Ishikawa (cell line): ENCODE measurements around the gene PLCH1.

ENCODE experiments used
- CEBPB ChIP-seq: IDR thresholded peaks from 2 replicates; pipeline ENCODE4 v1.6.1; 2012
- CREB1 ChIP-seq: IDR thresholded peaks from 2 replicates; pipeline ENCODE4 v1.6.1; 2012; ENCODE audit warnings: low read depth
- EGR1 ChIP-seq: IDR thresholded peaks from 2 replicates; pipeline ENCODE4 v1.6.1; 2012
- EP300 ChIP-seq: IDR thresholded peaks from 2 replicates; pipeline ENCODE4 v1.6.1; 2012; ENCODE audit warnings: borderline replicate concordance
- FOXM1 ChIP-seq: IDR thresholded peaks from 2 replicates; pipeline ENCODE4 v1.6.1; 2012; ENCODE audit warnings: low read depth, borderline replicate concordance
- NFIC ChIP-seq: IDR thresholded peaks from 2 replicates; pipeline ENCODE4 v1.6.1; 2012
- RAD21 ChIP-seq: IDR thresholded peaks from 2 replicates; pipeline ENCODE4 v1.6.1; 2012; ENCODE audit warnings: low read depth
- TAF1 ChIP-seq: IDR thresholded peaks from 2 replicates; pipeline ENCODE4 v1.6.1; 2012; ENCODE audit warnings: low read depth, mild to moderate bottlenecking
- TCF12 ChIP-seq: IDR thresholded peaks from 2 replicates; pipeline ENCODE4 v1.6.1; 2012; ENCODE audit warnings: low read depth
- TEAD4 ChIP-seq: IDR thresholded peaks from 2 replicates; pipeline ENCODE4 v1.6.1; 2012
- YY1 ChIP-seq: IDR thresholded peaks from 2 replicates; pipeline ENCODE4 v1.6.1; 2012; ENCODE audit warnings: low read depth
- ZBTB7A ChIP-seq: IDR thresholded peaks from 2 replicates; pipeline ENCODE4 v1.6.1; 2012; ENCODE audit warnings: low read depth
- TF ChIP-seq, protein P1 (sequence below): IDR thresholded peaks from 2 replicates; pipeline ENCODE4 v1.6.1; 2012; ENCODE audit warnings: low read depth, mild to moderate bottlenecking
- TF ChIP-seq, protein P2 (sequence below): IDR thresholded peaks from 2 replicates; pipeline ENCODE4 v1.6.1; 2012
- TF ChIP-seq, protein P3 (sequence below): IDR thresholded peaks from 2 replicates; pipeline ENCODE4 v1.6.1; 2012

Gene PLCH1

DNA sequence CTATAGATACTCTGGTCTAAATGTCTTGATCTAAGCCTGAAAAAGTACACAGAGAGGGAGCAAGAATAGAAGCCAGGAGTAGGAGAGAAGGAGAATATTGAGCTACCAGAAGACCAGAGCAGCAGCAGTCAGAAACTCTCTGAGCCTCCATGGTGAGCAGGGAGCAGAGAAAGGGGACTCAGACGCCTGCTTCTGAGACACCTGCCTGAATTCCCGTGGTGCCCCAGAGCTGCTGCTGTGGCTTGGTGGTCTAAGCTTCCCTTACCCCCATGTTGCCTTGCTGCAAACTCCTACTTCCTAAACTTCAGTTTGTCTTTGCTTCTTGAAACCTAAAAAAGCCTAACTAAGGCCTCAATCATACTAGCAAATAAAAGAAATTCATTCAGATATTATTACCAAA lies 356.5 kb downstream of the PLCH1 start:
- TF ChIP-seq, protein P1, sequence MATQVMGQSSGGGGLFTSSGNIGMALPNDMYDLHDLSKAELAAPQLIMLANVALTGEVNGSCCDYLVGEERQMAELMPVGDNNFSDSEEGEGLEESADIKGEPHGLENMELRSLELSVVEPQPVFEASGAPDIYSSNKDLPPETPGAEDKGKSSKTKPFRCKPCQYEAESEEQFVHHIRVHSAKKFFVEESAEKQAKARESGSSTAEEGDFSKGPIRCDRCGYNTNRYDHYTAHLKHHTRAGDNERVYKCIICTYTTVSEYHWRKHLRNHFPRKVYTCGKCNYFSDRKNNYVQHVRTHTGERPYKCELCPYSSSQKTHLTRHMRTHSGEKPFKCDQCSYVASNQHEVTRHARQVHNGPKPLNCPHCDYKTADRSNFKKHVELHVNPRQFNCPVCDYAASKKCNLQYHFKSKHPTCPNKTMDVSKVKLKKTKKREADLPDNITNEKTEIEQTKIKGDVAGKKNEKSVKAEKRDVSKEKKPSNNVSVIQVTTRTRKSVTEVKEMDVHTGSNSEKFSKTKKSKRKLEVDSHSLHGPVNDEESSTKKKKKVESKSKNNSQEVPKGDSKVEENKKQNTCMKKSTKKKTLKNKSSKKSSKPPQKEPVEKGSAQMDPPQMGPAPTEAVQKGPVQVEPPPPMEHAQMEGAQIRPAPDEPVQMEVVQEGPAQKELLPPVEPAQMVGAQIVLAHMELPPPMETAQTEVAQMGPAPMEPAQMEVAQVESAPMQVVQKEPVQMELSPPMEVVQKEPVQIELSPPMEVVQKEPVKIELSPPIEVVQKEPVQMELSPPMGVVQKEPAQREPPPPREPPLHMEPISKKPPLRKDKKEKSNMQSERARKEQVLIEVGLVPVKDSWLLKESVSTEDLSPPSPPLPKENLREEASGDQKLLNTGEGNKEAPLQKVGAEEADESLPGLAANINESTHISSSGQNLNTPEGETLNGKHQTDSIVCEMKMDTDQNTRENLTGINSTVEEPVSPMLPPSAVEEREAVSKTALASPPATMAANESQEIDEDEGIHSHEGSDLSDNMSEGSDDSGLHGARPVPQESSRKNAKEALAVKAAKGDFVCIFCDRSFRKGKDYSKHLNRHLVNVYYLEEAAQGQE: no peak
- TF ChIP-seq, protein P2, sequence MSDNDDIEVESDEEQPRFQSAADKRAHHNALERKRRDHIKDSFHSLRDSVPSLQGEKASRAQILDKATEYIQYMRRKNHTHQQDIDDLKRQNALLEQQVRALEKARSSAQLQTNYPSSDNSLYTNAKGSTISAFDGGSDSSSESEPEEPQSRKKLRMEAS: no peak
- TF ChIP-seq NFIC: no peak

DNA sequence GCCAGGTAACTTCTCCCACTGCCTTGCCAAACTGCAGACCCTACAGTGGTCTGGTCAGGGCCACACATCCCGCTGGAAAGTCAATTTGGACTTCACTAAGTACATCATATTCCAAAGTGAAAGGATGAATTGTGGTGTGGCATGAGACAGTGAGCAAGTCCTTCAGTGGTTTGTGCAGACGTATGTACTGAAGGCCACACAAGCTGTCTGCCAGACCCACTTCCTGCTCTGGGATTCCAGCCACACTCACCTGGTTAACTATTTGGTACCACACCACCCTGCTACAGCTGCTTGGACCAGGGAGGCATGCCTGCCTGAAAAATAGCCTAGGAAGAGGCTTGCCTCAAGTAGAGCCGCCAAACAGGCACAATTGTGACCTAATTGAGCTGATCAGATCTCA lies 357.3 kb downstream of the PLCH1 start:
- TF ChIP-seq CREB1 (no peak), CEBPB (no peak), TCF12 (no peak), NFIC (no peak), YY1 (no peak), ZBTB7A (no peak), EP300 (no peak), EGR1 (no peak), RAD21 (no peak), TAF1 (no peak), TEAD4 (no peak), FOXM1 (no peak)
- TF ChIP-seq, protein P3, sequence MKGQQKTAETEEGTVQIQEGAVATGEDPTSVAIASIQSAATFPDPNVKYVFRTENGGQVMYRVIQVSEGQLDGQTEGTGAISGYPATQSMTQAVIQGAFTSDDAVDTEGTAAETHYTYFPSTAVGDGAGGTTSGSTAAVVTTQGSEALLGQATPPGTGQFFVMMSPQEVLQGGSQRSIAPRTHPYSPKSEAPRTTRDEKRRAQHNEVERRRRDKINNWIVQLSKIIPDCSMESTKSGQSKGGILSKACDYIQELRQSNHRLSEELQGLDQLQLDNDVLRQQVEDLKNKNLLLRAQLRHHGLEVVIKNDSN: no peak
- TF ChIP-seq, protein P2: no peak
- TF ChIP-seq, protein P1: no peak

DNA sequence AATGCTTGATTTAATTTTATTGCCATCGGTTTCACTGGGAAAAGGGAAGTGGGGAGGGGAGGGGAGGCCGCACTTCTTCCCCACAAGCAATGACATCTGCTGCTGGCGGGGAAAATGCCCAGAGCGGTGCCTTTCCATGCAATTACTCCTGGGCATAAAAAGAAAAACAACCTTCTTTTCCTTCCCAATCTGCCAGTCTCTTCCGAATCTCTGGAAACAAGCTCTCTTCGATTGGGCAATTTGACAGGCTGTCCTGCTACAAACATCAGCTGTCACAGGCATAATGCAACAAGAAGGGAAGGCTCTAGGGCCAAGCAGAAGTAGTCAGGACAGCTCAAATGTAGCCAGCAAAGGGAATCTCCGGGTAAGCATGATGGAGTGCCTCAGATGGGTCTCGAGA lies 358.0 kb downstream of the PLCH1 start:
- TF ChIP-seq TCF12: no peak
- TF ChIP-seq NFIC: no peak
- TF ChIP-seq, protein P3: no peak
- no peak for TF ChIP-seq YY1
- TF ChIP-seq ZBTB7A: no peak
- TF ChIP-seq FOXM1: no peak
- no peak for TF ChIP-seq EP300
- TF ChIP-seq RAD21: no peak
- TF ChIP-seq, protein P1: no peak
- TF ChIP-seq TAF1: no peak
- TF ChIP-seq, protein P2: no peak
- no peak for TF ChIP-seq CEBPB
- no peak for TF ChIP-seq TEAD4
- TF ChIP-seq CREB1: no peak
- TF ChIP-seq EGR1: no peak

DNA sequence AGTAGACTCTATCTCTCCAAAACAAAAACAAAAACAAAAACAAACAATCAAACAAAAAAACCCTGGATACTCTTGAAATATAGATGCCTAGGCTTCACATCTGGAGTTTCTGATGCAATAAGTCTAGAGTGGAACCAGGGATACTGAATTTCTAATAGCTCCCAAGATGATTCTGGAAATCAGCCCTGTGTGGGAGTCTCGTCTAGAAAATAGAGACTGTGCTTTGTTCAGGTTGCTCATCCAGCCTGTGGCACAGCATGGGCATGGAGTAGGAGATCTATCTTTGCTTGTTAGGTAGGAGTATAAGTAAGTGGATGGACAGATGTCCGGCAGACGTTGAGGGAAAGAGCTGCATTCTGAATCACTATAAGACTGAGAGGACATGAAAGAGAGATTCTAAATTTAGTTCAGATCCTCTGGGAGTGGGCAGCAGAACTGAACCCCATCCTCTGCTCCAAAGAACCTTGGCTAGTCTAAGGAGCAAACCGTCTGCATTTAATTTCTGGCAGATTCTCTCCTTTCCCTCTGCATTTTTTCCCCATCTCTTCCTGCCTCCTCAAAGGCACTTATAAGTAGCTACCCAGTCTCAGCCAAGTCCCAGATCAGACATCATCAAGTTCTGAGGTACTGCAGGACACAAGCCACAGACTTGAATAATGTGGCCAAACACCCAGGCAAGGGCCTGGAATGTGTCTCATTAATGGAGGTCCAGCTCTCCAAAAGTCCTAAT lies 358.8 kb downstream of the PLCH1 start:
- TF ChIP-seq TCF12 (no peak), NFIC (no peak), CEBPB (no peak), TEAD4 (no peak), RAD21 (no peak), EP300 (no peak), EGR1 (no peak), CREB1 (no peak), TAF1 (no peak), ZBTB7A (no peak), FOXM1 (no peak), YY1 (no peak)
- TF ChIP-seq, protein P1: no peak
- TF ChIP-seq, protein P2: no peak
- TF ChIP-seq, protein P3: no peak
